ENCODE data around the gene PCDHGB5.
"Not testable (repeated sequence)": the region's sequence is repeated elsewhere in the genome, so short reads cannot be mapped to it uniquely, and the experiment has no call there.

The PCDHGB5 gene

GRCh38 chr5:141382469-141383294 is 15.1 kb upstream of the PCDHGB5 start, which contains the start of gene PCDHGA7:
TSS of gene PCDHGA7 (plus strand) at chr5:141382742. CDS start at chr5:141382900, 158 bp downstream.
- DNase-seq: no peak

GRCh38 chr5:141383345-141383744 is 14.4 kb upstream of the PCDHGB5 start:
- DNase-seq: no peak

DNA sequence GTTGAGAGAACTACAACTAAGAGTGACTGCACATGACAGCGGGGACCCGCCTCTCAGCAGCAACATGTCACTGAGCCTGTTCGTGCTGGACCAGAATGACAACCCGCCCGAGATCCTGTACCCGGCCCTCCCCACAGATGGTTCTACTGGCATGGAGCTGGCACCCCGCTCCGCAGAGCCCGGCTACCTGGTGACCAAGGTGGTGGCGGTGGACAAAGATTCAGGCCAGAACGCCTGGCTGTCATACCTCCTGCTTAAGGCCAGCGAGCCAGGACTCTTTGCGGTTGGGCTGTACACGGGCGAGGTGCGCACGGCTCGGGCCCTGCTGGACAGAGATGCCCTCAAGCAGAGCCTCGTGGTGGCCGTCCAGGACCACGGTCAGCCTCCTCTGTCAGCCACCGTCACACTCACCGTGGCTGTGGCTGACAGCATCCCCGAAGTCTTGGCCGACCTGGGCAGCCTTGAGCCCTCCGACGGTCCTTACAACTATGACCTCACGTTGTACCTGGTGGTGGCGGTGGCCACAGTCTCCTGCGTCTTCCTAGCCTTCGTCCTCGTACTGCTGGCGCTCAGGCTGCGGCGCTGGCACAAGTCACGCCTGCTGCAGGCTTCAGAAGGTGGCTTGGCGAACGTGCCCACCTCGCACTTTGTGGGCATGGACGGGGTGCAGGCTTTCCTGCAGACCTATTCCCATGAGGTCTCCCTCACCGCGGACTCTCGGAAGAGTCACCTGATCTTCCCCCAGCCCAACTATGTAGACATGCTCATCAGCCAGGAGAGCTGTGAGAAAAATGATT is 13.1 kb upstream of the PCDHGB5 start:
- no peak for DNase-seq

DNA sequence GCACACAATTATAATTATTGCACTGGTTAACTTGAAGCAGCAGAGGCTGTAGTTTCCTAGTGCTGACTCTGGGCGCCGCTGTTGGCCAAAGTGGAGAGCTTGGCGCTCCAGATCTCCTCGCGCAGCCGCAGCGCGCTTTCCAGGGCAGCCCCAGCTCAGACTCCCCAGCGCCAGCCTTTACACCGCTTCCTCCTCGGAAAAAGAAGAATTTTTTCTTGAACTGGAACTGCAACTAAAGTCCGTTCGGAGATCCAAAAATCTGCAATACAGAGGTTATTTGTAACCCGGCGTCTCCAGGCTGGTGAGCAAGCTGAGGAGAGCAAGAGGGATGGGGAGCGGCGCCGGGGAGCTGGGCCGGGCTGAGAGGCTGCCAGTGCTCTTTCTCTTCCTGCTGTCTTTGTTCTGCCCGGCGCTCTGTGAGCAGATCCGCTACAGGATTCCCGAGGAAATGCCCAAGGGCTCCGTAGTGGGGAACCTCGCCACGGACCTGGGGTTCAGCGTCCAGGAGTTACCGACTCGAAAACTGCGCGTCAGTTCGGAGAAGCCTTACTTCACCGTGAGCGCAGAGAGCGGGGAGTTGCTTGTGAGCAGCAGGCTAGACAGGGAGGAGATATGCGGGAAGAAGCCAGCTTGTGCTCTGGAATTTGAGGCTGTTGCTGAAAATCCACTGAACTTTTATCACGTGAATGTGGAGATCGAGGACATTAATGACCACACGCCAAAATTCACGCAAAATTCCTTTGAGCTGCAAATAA is 10.0 kb upstream of the PCDHGB5 start, which contains the start of gene PCDHGB4:
PCDHGB4 (plus strand) TSS at position 142 of the 755 bp plus-strand sequence; CDS start at position 329, 187 bp downstream.
- peak; percentile 24 for DNase-seq

DNA sequence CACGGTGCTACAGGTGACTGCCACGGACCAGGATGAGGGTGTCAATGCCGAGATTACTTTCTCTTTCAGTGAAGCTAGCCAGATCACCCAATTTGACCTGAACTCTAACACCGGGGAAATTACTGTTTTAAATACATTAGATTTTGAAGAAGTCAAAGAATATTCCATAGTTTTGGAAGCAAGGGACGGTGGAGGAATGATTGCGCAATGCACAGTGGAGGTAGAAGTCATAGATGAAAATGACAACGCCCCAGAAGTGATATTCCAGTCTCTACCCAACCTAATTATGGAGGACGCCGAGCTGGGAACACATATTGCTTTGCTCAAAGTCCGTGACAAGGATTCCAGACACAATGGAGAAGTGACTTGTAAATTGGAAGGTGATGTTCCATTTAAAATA is 9.1 kb upstream of the PCDHGB5 start:
- no peak for DNase-seq

GRCh38 chr5:141389153-141390042 is 8.3 kb upstream of the PCDHGB5 start:
- no peak for DNase-seq

- no peak for DNase-seq
These were observed 5.1 kb upstream of the PCDHGB5 start, which contains the start of gene PCDHGA8 for GRCh38 chr5:141392429-141393198. TSS of gene PCDHGA8 (plus strand) at chr5:141392633. CDS start at chr5:141392814, 181 bp downstream.

DNA sequence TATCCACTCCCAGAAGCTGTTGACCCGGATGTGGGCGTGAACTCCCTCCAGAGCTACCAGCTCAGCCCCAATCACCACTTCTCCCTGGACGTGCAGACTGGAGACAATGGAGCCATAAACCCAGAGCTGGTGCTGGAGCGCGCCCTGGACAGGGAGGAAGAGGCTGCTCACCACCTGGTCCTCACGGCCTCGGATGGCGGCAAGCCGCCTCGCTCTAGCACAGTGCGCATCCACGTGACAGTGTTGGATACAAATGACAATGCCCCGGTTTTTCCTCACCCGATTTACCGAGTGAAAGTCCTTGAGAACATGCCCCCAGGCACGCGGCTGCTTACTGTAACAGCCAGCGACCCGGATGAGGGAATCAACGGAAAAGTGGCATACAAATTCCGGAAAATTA is 4.5 kb upstream of the PCDHGB5 start:
- no peak for DNase-seq

- not testable (repeated sequence) for DNase-seq
These were observed 3.2 kb upstream of the PCDHGB5 start for GRCh38 chr5:141394401-141395187.

DNA sequence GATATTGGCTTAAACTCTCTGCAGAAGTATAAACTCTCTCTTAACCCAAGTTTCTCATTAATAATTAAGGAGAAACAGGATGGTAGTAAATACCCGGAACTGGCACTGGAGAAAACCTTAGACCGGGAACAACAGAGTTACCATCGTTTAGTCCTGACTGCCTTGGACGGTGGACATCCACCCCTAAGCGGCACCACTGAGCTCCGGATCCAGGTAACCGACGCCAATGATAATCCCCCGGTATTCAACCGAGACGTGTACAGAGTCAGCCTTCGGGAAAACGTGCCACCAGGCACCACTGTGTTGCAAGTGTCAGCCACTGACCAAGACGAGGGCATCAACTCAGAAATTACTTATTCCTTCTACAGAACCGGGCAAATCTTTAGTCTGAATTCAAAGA is 861 bp downstream of the PCDHGB5 start:
- no peak for DNase-seq

DNA sequence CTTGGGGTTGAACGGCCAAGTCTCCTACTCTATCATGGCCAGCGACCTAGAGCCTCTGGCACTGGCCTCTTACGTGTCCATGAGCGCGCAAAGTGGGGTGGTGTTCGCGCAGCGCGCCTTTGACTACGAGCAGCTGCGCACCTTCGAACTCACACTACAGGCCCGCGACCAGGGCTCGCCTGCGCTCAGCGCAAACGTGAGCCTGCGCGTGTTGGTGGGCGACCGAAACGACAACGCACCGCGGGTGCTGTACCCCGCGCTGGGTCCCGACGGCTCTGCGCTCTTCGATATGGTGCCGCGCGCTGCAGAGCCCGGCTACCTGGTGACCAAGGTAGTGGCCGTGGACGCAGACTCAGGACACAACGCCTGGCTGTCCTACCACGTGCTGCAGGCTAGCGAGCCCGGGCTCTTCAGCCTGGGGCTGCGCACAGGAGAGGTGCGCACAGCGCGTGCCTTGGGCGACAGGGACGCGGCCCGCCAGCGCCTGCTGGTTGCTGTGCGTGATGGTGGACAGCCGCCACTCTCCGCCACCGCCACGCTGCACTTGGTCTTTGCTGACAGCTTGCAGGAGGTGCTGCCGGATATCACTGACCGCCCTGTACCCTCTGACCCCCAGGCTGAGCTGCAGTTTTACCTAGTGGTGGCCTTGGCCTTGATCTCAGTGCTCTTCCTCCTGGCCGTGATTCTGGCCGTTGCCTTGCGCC is 2.0 kb downstream of the PCDHGB5 start:
- DNase-seq: no peak

DNA sequence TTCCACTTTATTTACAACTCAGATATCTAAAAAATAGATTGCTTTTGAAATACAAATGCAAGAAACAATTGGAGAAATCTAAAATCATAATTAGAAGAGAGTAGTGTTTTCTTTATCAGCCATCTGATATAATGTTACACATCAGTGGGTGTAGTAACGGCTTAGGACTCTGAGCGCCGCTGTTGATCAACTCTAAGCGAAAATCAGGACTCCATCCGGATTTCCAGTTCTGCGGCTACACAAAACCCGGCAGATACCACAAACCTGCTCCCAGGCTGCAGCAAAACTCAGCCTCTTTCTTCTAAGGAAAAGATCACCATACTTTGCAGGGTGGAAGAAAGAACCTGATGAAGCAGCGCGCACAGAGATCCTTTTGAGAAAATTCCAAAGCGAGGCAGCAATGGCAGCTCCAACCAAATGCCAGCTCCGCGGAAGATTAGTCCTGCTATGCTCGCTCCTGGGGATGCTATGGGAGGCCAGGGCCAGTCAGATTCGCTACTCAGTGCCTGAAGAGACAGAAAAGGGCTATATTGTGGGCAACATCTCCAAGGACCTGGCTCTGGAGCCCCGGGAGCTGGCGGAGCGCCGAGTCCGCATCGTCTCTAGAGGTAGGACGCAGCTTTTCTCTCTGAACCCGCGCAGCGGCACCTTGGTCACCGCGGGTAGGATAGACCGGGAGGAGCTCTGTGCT is 5.0 kb downstream of the PCDHGB5 start, which contains the start of gene PCDHGA9:
PCDHGA9 (plus strand) TSS at position 226 of the 691 bp plus-strand sequence; CDS start at position 401, 175 bp downstream.
- no peak for DNase-seq

DNA sequence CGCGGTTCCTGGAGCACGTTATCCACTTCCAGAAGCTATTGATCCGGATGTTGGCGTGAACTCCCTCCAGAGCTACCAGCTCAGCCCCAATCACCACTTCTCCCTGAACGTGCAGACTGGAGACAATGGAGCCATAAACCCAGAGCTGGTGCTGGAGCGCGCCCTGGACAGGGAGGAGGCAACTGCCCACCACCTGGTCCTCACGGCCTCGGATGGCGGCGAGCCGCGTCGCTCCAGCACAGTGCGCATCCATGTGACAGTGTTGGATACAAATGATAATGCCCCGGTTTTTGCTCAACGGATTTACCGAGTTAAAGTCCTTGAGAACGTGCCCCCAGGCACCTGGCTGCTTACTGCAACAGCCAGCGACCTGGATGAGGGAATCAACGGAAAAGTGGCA is 5.6 kb downstream of the PCDHGB5 start:
- no peak for DNase-seq

DNA sequence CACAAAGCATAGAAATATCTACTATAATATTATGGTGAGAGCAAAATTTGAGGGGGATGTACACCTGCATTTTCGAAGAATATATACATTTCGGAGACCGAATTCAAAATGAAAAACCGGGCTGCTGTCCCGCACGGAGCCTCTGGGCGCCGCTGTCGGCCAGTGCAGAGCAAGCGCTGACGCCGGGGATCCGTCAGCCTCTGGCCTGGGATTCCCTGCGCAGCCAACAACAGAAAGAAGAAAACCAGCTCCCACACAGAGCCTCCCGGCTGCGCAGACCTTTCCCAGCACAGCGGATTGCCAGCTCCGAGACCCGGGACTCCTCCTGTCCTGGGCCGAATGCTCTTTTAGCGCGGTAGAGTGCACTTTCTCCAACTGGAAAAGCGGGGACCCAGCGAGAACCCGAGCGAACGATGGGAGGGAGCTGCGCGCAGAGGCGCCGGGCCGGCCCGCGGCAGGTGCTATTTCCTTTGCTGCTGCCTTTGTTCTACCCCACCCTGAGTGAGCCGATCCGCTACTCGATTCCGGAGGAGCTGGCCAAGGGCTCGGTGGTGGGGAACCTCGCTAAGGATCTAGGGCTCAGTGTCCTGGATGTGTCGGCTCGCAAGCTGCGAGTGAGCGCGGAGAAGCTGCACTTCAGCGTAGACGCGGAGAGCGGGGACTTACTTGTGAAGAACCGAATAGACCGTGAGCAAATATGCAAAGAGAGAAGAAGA is 10.2 kb downstream of the PCDHGB5 start, which contains the start of gene PCDHGB6:
PCDHGB6 (plus strand) TSS at position 232 of the 716 bp plus-strand sequence; CDS start at position 414, 182 bp downstream.
- peak; percentile 36 for DNase-seq

- no peak for DNase-seq
These were observed 12.0 kb downstream of the PCDHGB5 start for GRCh38 chr5:141409598-141410306.

DNA sequence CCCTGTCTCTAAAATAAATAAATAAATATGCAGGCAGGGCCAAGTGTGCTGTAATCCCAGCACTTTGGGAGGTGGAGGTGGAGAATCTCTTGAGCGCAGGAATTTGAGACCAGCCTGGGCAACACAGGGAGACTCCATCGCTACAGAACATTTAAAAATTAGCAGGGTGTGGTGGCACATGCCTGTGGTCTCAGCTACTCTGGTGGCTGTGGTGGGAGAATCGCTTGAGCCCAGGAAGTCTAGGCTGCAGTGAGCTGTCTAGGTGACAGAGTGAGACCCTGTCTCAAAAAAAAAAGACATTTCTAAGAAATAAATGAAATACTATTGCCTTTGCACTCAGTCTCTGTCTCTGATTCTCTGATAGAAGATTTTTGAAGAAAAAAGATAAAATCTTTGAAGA is 13.8 kb downstream of the PCDHGB5 start:
- DNase-seq: no peak

DNA sequence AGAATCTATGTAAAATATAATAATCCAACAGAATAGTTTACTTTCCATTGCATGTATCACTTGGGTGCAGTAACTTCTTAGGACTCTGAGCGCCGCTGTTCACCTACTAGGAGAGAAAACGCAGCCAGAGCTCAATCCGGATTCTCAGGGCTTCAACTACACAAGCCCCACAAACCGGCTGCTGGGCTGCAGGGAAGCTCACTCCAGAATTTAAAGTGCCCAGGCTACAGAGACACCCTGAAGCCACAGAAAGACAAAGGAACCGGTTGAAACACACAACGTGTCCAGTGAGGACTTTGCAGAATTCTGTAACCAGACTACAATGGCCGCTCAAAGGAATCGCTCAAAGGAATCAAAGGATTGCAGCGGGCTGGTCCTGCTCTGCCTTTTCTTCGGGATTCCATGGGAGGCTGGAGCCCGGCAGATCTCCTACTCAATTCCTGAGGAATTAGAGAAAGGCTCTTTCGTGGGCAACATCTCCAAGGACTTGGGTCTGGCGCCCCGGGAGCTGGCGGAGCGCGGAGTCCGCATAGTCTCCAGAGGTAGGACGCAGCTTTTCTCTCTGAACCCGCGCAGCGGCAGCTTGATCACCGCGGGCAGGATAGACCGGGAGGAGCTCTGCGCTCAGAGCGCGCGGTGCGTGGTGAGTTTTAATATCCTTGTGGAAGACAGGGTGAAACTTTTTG is 15.2 kb downstream of the PCDHGB5 start, which contains the start of gene PCDHGA10:
PCDHGA10 (plus strand) TSS at position 134 of the 686 bp plus-strand sequence; CDS start at position 323, 189 bp downstream.
- DNase-seq: peak; percentile 59

Measured in stimulated activated CD4-positive, alpha-beta T cell treated with anti-CD3 and anti-CD28 coated beads, Interleukin-1b, Interleukin-23, amount 100 ng/mL, for 48 hours (primary cell).